ENCODE data around the gene IGFL1.
"Not testable (repeated sequence)": the region's sequence is repeated elsewhere in the genome, so short reads cannot be mapped to it uniquely, and the experiment has no call there.

The IGFL1 gene

GRCh38 chr19:46265217-46265828, 35.8 kb downstream of the IGFL1 start:
- peak; percentile 39 to 55 for DNase-seq (ENCODE audit: low read depth in 2 of 2)

- DNase-seq (ENCODE audit: low read depth in 2 of 2), result no peak
Observed at GRCh38 chr19:46269101-46269500, 39.6 kb downstream of the IGFL1 start.

GRCh38 chr19:46270521-46271256, 41.1 kb downstream of the IGFL1 start:
- DNase-seq (ENCODE audit: low read depth in 2 of 2), result no peak

GRCh38 chr19:46271481-46272197, 42.1 kb downstream of the IGFL1 start:
- no peak for DNase-seq (ENCODE audit: low read depth in 2 of 2)

GRCh38 chr19:46273931-46274330, 44.4 kb downstream of the IGFL1 start:
- DNase-seq (ENCODE audit: low read depth in 2 of 2), result not testable (repeated sequence)

- DNase-seq (ENCODE audit: low read depth in 2 of 2), result no peak
Observed at GRCh38 chr19:46279177-46279576, 49.6 kb downstream of the IGFL1 start.
